GM18505 (cell line): ENCODE data around the gene RPL15.

Source experiments
- ATAC-seq: cut with Tn5 transposase; IDR thresholded peaks from one replicate; pipeline ENCODE4 v1.9.1; 2021; ENCODE audit not compliant: unreplicated experiment
- POLR2A ChIP-seq: IDR thresholded peaks from 4 replicates; pipeline ENCODE4 v1.6.1; 2011; ENCODE audit warnings: borderline replicate concordance; ENCODE audit not compliant: insufficient read depth, insufficient read length; ENCODE audit errors: extremely low read depth

RPL15 gene

DNA sequence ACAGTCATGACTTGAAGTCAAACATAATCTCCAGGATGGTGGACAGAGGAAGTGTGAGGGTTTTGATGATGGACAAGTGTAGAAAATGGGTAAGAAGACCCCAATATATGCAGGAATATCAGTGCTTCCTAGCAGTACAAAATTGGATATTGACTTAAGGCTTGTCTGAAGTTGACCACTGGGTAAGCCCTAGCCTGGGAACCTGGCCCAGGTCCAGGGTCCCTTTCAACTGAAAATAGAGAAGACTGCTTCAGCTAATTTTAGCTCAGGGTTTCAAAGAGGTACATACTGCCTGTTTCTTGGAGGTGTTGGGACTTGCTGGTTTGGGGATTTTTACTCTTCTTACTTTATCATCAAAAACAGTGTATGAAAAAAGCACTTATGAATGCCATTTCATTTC lies 32.9 kb downstream of the RPL15 start:
- ATAC-seq = no peak
- TF ChIP-seq POLR2A = no peak

DNA sequence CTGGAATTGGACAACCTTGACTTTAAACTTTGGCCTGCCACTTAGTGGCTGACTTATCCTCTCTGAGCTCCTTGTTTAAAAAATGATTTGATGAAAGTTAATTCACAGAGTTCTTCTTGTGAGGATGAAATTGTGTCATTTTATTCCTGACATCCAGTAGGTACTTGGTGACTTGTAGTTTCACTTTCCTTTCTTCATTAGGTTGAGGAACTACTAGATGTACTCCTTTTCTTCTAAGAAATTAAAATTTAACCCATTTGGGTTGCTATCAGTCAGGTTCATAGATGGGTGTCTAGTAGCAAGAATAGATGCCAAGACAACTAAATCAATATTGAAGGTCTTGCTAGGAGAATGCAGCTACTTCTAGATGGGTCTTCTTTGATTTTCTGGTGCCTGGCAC lies 33.4 kb downstream of the RPL15 start:
- no peak for ATAC-seq
- TF ChIP-seq POLR2A = no peak

DNA sequence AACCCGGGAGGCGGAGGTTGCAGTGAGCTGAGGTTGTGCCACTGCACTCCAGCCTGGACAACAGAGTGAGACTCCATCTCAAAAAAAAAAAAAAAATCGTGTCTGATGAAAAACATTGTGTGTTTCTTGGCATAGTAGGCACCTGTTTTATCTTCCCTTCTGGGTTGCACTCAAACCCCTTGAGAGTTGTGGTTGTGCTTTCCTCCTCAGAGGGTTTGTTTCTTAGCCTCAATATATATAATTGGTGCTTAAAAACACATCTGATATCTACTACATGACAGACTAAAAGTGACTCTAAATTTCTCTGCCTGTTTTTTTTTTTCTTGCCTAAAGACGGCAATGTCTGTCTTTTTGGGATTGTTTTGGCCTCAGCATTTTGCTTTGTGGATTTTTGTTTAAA lies 35.7 kb downstream of the RPL15 start:
- no peak for TF ChIP-seq POLR2A
- ATAC-seq = peak; percentile 39

DNA sequence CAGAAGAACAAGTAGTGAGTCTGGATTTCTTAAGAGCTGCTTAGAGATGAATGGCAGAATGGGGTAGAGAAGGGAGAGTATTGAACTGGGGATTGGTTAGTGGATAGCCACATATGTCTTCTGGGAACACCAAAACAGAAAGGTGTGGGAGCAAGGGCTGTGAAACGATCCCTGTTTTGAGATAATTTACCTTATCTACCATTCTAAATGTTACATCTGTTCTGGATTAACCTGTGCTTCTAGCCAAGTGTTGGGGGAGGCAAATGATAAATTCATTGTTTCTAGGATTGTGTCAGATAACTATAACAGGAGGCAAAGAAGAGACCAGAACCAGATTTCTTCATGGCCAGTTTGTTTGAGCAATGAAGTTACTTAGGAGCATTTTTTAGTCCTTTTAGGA lies 36.6 kb downstream of the RPL15 start:
- ATAC-seq = no peak
- TF ChIP-seq POLR2A = no peak

DNA sequence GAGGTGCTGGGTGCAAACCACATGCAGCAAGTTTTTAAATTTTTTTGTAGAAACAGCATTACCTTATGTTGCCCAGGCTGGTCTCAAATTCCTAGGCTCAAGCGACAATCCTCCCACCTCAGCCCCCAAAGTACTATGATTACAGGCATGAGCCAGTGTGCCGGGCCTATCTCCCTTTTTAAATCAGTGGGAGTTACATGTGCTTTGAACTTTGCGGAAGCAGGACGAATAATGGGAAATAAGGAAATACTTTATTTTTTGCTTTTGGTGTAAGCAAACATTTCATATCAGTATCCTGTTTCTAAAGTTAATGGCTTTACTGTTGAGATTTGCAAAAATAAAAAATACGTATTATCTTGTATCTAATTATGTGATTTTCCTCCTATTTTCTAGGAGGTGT lies 37.2 kb downstream of the RPL15 start:
- TF ChIP-seq POLR2A = no peak

DNA sequence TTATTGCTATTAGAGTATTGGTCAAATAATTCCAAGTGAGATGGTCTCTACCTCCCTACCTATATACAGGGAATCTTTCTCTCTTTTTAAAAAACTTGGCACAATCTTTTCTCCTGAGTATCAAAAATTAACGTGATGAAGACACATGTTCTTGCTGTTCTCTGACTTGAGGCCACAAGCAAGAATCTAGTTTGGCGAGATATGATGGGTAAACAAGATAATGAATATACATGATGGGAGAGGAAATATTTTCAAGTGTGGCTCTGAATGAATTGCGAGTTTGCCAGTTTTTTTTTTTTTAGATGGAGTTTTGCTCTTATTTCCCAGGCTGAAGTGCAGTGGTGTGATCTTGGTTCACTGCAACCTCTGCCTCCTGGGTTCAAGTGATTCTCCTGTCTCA lies 39.8 kb downstream of the RPL15 start:
- TF ChIP-seq POLR2A = no peak
- no peak for ATAC-seq

More for the DNA sequence above, 37.2 kb downstream of the RPL15 start:
- no peak for ATAC-seq

DNA sequence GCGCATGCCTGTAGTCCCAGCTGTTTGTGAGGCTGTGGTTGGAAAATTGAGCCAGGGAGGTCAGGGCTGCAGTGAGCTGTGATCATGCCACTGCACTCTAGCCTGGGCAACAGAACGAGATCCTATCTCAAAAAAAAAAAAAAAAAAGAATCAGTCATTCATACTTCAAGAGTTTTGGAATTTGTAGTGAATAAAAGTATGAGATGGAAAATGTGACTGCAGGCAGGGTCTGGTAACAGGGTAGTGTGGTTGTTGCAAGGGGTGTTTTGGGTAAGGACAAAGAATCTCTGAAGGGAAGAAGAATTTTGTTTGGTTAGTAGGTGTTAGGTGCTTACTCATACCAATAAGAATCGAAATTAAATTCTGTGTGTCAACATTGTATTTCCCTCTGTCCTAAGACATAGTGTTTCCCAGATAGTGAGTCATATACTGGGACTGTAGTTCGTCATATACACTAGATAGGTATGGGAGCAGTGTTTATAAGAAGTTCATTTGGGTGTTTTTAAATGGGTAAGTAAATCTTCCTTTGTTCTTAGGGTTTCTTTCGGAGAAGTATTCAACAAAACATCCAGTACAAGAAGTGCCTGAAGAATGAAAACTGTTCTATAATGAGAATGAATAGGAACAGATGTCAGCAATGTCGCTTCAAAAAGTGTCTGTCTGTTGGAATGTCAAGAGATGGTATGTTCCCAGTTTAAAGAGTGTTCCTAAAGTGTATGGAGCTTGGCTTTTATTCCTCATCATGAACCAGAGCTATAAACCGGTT lies 42.4 kb downstream of the RPL15 start:
- TF ChIP-seq POLR2A = no peak
- no peak for ATAC-seq

DNA sequence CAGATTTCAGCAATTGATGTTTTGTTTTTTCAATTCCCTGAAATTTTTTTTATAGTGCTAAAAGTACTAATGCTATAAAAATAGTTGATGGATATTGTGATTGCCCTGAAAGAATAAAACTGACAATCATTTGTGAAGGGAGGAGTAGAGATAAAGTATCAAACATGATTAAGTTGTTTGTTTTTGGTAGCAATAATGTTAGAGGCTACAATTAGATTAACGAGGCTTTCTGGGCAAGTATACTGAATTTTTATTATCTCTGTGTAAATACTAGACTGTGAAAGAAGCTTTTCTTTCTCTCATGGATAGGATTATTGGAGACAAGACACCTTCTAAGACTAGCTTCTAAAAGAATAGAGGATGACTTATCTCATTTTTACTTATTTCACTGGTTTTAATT lies 43.7 kb downstream of the RPL15 start:
- TF ChIP-seq POLR2A = no peak

DNA sequence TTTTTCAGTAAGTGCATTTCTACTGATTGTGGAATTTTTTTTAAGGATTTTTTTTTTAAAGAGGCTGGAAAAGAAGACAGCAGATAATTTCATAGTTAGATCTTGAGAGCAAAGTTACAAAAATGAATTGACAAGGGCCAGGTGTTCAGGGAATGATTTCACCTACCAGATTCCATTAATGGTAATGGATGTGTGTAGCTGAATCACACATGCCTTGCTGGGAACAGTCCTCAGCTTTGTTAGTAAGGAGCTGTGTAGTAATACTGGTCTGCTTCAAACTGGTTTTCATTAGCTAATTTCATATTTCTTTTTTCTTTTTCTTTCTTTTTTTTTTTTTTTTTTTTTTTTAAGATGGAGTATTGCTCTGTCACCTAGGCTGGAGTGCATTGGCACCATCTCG lies 44.1 kb downstream of the RPL15 start:
- no peak for ATAC-seq
- TF ChIP-seq POLR2A = no peak

More for the DNA sequence above, 43.7 kb downstream of the RPL15 start:
- no peak for ATAC-seq

DNA sequence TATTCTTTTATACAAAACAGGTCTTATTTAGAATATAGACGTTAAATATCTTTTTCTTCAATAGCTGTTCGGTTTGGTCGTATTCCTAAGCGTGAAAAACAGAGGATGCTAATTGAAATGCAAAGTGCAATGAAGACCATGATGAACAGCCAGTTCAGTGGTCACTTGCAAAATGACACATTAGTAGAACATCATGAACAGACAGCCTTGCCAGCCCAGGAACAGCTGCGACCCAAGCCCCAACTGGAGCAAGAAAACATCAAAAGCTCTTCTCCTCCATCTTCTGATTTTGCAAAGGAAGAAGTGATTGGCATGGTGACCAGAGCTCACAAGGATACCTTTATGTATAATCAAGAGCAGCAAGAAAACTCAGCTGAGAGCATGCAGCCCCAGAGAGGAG lies 45.0 kb downstream of the RPL15 start:
- no peak for ATAC-seq
- TF ChIP-seq POLR2A = no peak

DNA sequence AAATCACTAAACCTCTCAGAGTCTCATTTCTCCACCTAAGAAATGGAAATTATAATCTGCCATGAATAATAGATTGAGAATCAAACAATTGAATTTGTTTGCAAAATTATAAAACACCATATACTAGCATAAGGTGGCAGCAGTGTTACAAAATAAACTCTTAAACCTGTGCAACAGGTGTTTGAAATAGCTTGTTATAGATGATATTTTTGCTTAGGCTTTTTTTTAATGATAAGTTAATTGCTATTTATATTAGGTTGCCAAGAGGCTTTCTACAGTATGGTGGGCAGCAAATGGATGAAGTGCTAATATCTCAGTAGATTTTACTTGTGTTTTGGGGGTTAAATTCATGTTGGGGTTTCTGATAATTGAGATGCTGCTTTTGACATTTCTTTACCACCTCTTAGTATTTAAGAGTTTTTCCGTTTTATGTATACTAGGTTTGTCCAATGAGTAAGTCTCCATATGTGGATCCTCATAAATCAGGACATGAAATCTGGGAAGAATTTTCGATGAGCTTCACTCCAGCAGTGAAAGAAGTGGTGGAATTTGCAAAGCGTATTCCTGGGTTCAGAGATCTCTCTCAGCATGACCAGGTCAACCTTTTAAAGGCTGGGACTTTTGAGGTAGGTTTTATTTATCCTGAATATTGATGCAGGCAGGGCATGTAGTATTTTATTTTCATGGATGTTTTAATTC lies 47.8 kb downstream of the RPL15 start:
- ATAC-seq = no peak
- no peak for TF ChIP-seq POLR2A

DNA sequence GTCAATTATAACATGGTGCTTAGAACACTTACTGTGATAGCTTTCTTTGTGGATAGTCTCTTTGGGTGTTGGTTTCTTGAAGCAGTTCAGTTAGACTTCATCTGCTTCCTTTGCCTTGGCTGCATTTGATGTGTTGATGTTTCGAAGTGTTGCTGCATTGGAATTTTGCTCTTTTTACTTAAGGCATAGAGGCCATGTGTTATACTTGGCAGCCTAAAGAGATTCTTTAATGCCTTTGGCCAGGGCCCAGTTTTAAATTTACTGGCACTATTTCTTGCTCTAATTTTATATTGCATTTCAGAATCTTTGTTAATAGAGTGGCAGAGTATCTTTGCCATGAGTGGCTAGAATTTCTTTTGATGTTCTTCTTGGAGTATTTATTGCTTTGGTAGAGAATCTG lies 49.4 kb downstream of the RPL15 start:
- ATAC-seq = no peak
- TF ChIP-seq POLR2A = no peak

DNA sequence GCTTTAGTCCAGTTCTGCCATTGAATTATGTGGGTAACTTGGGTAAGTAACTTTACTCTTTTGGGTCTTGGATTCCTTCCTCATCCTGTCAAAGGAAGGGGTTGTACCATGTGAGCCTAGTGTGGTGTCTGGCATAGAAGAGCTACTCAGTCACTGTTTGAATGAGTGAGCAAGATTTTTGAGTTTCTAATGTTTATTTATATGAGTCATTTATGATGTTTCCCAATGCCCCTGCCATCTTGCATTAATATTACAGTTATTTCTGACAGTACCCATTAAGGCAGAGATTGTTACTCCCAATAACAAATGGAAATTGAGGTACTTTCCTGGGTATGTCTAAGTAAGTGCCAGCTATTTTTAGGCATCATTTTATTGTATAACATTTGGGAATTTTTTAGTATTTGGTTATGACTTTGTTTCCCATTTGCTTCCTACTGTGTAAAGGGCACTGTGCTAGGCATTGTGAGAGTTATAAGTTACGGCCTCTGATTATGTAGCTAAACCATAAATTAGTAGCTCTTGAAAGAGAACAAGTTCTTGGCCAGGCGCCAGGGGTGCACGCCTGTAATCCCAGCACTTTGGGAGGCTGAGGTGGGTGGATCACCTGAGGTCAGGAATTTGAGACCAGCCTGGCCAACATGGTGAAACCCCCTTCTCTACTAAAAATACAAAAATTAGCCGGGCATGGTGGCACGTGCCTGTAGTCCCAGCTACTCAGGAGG lies 51.7 kb downstream of the RPL15 start:
- TF ChIP-seq POLR2A = no peak
- ATAC-seq = no peak

DNA sequence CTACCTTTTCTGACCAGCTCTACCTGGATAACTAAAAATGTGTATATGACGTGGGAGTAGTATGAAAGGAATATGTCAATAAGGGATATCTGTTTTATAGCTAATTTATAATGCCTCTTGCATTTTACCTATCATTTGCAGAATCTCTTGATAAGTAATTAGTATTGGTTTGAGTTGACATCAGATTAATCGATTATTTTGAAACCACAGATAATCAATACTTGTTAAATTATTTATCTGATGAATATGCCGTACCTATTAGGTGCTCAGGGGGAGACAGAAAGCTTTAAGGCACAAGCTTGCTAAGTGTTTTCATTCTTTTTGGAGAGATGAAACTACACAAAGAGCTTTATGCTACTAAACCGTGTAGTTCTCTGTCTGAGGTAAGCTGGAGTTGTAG lies 52.5 kb downstream of the RPL15 start:
- no peak for TF ChIP-seq POLR2A
- no peak for ATAC-seq
